ENCODE measurements around the gene EFNA5.

DNA sequence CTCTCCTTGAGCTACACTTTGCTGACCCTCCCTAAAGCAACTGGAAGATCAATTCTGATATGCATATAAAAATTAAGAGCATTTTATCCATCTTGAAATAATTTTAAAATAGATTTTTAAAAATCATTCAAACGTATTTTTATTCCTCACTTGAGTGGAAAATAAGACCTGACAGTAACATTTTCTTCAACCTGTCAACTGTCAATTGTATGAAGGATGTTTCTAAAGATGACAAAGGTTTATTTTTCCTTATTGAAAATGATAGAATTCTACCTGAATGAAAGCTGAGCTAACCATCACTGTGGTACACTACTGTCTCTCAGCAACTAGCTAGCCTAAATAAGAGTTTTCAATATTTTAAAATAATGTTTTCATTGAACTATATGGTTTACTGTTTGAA is 7.0 kb downstream of the EFNA5 start:
- TF ChIP-seq EZH2 (IDR thresholded peaks at IDR 0.05), result no peak
- TF ChIP-seq POLR2AphosphoS5 (IDR thresholded peaks at IDR 0.05; ENCODE audit: borderline replicate concordance, low read depth, low read length), result no peak

Measured in SK-N-MC (cell line).